ENCODE measurements around the gene DNAH14.

The DNAH14 gene

GRCh38 chr1:225428068-225428880 lies 498.8 kb downstream of the DNAH14 start (continued):
- TF ChIP-seq ZNF518A (tag by site-specific recombination; conservative IDR thresholded peaks at IDR 0.05; ENCODE audit: low read depth) (no peak), ZSCAN23 (tag by site-specific recombination; IDR thresholded peaks at IDR 0.05) (peak; percentile 32; the same call in 1 of the 2 replicates), SALL2 (tag by site-specific recombination; IDR thresholded peaks at IDR 0.05; ENCODE audit: borderline replicate concordance) (no peak), ZBTB7A (tag by site-specific recombination; IDR thresholded peaks at IDR 0.05; ENCODE audit: low read depth) (peak; percentile 40; the same call in 1 of the 2 replicates), WT1 (tag by site-specific recombination; IDR thresholded peaks at IDR 0.05) (peak; percentile 41; the same call in 1 of the 2 replicates), ZNF26 (tag by site-specific recombination; IDR thresholded peaks at IDR 0.05) (no peak), ZBTB26 (tag by site-specific recombination; optimal IDR thresholded peaks at IDR 0.05) (peak; percentile 89), ZNF155 (tag by site-specific recombination; IDR thresholded peaks at IDR 0.05) (no peak), ZNF302 (tag by site-specific recombination; IDR thresholded peaks at IDR 0.05; ENCODE audit: low read depth) (no peak), ZXDB (tag by site-specific recombination; IDR thresholded peaks at IDR 0.05) (peak; percentile 98), ZNF558 (tag by site-specific recombination; IDR thresholded peaks at IDR 0.05) (no peak), KLF1 (tag by site-specific recombination; IDR thresholded peaks at IDR 0.05) (peak; percentile 90), ZSCAN5A (tag by site-specific recombination; IDR thresholded peaks at IDR 0.05) (peak; percentile 12; the same call in 1 of the 2 replicates), ZNF776 (tag by site-specific recombination; IDR thresholded peaks at IDR 0.05; ENCODE audit: borderline replicate concordance) (no peak), ZNF670 (tag by site-specific recombination; IDR thresholded peaks at IDR 0.05; ENCODE audit: low read depth) (no peak), ZNF335 (tag by site-specific recombination; conservative IDR thresholded peaks at IDR 0.05) (peak; percentile 95)
